Measurements from ENCODE around the gene FFAR1. TPM values are rescaled to one million over a fixed set of nuclear protein-coding genes. Genes with fewer than 3 reads are reported as not detected.
"Not testable (repeated sequence)": the region's sequence is repeated elsewhere in the genome, so short reads cannot be mapped to it uniquely, and the experiment has no call there.

Gene FFAR1
- total RNA-seq, 1 experiment from 2014 or later, result not detected

- no peak for DNase-seq (ENCODE audit: low read depth)
Measured at GRCh38 chr19:35360880-35361420, 13.2 kb downstream of the FFAR1 start.

- DNase-seq (ENCODE audit: low read depth), result no peak
Measured at GRCh38 chr19:35362261-35363000, 14.7 kb downstream of the FFAR1 start.

- no peak for DNase-seq (ENCODE audit: low read depth)
Measured at GRCh38 chr19:35363001-35363590, 15.4 kb downstream of the FFAR1 start.

GRCh38 chr19:35363711-35364425 is 16.2 kb downstream of the FFAR1 start:
- no peak for DNase-seq (ENCODE audit: low read depth)

GRCh38 chr19:35365303-35365702 is 17.6 kb downstream of the FFAR1 start:
- no peak for DNase-seq (ENCODE audit: low read depth)

- DNase-seq (ENCODE audit: low read depth), result no peak
Measured at GRCh38 chr19:35368378-35368777, 20.7 kb downstream of the FFAR1 start.

- no peak for DNase-seq (ENCODE audit: low read depth)
Measured at GRCh38 chr19:35369522-35369921, 21.8 kb downstream of the FFAR1 start.

GRCh38 chr19:35370722-35371121 is 23.0 kb downstream of the FFAR1 start, which contains the start of gene GPR42:
GPR42 (plus strand) TSS chr19:35371068; CDS start chr19:35371360, 292 bp downstream.
- no peak for DNase-seq (ENCODE audit: low read depth)

GRCh38 chr19:35373492-35373891 is 25.8 kb downstream of the FFAR1 start:
- no peak for DNase-seq (ENCODE audit: low read depth)

- not testable (repeated sequence) for DNase-seq (ENCODE audit: low read depth)
Measured at GRCh38 chr19:35374031-35374430, 26.3 kb downstream of the FFAR1 start.

- no peak for DNase-seq (ENCODE audit: low read depth)
Measured at GRCh38 chr19:35375505-35376307, 28.0 kb downstream of the FFAR1 start.

GRCh38 chr19:35377656-35378055 is 30.0 kb downstream of the FFAR1 start:
- no peak for DNase-seq (ENCODE audit: low read depth)

GRCh38 chr19:35378356-35378755 is 30.7 kb downstream of the FFAR1 start:
- DNase-seq (ENCODE audit: low read depth), result no peak

- not testable (repeated sequence) for DNase-seq (ENCODE audit: low read depth)
Measured at GRCh38 chr19:35379545-35379944, 31.8 kb downstream of the FFAR1 start.

GRCh38 chr19:35379992-35380391 is 32.3 kb downstream of the FFAR1 start:
- no peak for DNase-seq (ENCODE audit: low read depth)

- no peak for DNase-seq (ENCODE audit: low read depth)
Measured at GRCh38 chr19:35380450-35381124, 32.9 kb downstream of the FFAR1 start.

GRCh38 chr19:35381318-35381717 is 33.6 kb downstream of the FFAR1 start:
- DNase-seq (ENCODE audit: low read depth), result no peak

- DNase-seq (ENCODE audit: low read depth), result no peak
Measured at GRCh38 chr19:35381926-35382325, 34.2 kb downstream of the FFAR1 start.

- no peak for DNase-seq (ENCODE audit: low read depth)
Measured at GRCh38 chr19:35383536-35383935, 35.8 kb downstream of the FFAR1 start.

GRCh38 chr19:35388277-35389054 is 40.8 kb downstream of the FFAR1 start:
- no peak for DNase-seq (ENCODE audit: low read depth)

Data from RPMI7951 (cell line).